Stimulated activated CD4-positive, alpha-beta T cell treated with anti-CD3 and anti-CD28 coated beads, TNF-alpha, amount 100 ng/mL, for 24 hours (primary cell): ENCODE results near the gene HINT3.
"Not testable (repeated sequence)": the region's sequence is repeated elsewhere in the genome, so short reads cannot be mapped to it uniquely, and the experiment has no call there.

Source experiments
- DNase-seq, 3 experiments: peaks; one replicate each; pipeline ENCODE4 v3.0.0-alpha.2; 2020; ENCODE audit warnings: low read depth in 3 of 3

Gene HINT3

GRCh38 chr6:125961117-125961516 lies 4.5 kb downstream of the HINT3 start:
- DNase-seq: no peak

GRCh38 chr6:125962900-125963497 lies 6.4 kb downstream of the HINT3 start:
- DNase-seq: no peak

DNA sequence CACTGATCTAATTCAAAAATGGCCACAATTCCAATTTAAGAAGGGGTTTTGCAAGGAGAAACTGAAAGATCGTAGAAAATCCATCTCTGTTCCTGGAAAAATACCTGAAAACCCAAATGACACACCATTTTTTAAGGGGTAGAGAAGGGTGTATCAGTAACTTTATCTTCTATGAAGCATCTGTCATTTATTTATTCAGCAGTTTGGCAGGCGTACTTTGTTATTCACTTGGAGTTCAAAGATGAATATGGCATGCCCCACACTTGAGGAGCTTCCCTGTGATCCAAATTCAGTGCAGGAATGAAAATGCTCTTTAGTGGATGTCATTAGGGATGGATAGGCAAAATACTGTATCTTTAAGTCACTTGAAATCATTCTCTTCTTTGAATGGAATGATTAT lies 7.2 kb downstream of the HINT3 start:
- DNase-seq: no peak

DNA sequence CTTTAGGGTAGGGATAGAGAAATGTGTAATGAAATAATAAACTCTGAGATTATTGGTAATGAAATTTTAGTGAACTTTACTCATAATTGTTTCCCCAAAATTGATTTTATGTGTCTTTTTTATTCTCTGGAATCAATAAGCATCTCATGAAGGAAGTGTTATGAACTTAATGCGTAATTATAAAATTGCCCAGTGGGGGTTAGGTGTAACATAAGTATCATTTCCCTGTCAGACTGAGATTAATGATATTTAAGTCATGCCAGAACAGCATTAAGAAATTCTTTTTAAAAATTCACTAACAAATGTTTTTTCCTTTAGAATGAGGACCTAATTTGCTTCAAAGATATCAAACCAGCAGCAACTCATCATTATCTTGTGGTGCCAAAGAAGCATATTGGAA lies 10.0 kb downstream of the HINT3 start:
- no peak for DNase-seq

GRCh38 chr6:125968493-125968892 lies 11.9 kb downstream of the HINT3 start:
- no peak for DNase-seq

DNA sequence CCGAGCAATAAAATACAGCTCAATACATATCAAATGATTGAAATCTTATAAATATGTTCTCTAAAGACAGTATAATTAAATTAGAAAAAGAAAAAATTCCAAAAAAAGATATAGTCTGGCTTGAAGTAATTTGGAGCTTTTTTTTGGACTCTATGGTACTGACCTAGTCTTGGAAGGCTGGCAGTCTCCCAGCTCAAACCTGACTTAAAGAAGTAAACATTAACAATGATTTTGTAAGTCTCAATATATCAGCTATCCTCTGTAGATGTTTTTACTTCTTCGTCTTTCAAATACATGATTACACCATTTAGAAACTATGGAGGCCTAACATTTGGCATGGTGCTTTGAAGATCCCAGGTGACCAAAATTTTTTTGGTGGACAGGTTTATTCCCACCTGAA lies 14.2 kb downstream of the HINT3 start:
- DNase-seq: no peak

DNA sequence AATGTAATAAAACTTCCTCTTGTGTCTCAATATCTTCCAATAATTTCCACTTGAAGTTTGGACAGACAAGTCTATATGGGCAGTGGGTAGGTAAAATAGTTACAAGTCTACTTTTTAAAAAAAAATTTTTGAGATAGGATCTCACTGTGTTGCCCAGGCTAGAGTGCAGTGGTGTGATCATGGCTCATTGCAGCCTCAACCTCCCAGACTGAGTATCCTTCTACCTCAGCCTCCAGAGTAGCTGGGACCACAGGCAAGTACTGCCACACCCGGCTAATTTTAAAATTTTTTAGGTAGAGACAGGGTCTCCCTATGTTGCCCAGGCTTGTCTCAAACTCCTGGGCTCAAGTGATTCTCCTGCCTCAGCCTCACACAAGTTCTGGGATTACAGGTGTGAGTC lies 15.9 kb downstream of the HINT3 start:
- DNase-seq: not testable (repeated sequence)

GRCh38 chr6:125974214-125974866 lies 17.8 kb downstream of the HINT3 start:
- no peak for DNase-seq

- no peak for DNase-seq
Measured at GRCh38 chr6:125979101-125979500, 22.5 kb downstream of the HINT3 start.

DNA sequence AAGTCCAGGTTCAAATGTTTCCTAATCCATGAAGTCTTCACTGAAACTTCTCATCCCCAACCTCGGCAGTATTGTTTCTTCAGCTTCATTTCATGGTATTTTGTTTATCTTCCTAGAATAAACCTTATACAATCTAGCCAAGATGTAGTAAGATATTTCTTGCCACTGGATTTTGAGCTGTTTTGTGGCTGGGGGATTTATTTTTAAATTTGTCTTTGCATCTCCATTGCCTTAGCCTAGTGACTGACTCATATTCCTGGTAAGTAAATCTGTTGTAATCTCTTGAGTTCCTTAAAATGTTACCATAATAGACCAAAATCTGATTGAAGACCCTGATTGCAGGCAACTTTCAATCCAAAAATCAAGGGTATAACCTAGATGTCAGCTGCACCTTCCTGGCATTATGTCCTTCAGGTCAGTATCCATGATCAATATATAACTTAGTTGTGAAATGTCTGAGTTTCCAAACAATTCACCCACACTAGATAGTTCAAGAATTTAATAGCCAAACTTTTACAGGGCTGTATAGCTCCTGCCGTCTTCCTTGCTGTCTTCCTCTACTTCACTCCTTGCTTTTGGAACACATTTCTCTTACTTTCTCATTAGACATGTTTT lies 25.1 kb downstream of the HINT3 start:
- DNase-seq: no peak

- no peak for DNase-seq
Measured at GRCh38 chr6:125983246-125983945, 26.8 kb downstream of the HINT3 start.

- DNase-seq: no peak
Measured at GRCh38 chr6:125984311-125984710, 27.7 kb downstream of the HINT3 start.

GRCh38 chr6:125985522-125985921 lies 29.0 kb downstream of the HINT3 start:
- no peak for DNase-seq

GRCh38 chr6:125985979-125986300 lies 29.4 kb downstream of the HINT3 start:
- DNase-seq: no peak

GRCh38 chr6:125986301-125987025 lies 29.9 kb downstream of the HINT3 start, which contains the start of gene TRMT11:
Gene TRMT11 (plus strand): TSS chr6:125986540. CDS start chr6:125986551, 11 bp downstream.
- DNase-seq: peak; percentile 73 to 82 (median 75)

DNA sequence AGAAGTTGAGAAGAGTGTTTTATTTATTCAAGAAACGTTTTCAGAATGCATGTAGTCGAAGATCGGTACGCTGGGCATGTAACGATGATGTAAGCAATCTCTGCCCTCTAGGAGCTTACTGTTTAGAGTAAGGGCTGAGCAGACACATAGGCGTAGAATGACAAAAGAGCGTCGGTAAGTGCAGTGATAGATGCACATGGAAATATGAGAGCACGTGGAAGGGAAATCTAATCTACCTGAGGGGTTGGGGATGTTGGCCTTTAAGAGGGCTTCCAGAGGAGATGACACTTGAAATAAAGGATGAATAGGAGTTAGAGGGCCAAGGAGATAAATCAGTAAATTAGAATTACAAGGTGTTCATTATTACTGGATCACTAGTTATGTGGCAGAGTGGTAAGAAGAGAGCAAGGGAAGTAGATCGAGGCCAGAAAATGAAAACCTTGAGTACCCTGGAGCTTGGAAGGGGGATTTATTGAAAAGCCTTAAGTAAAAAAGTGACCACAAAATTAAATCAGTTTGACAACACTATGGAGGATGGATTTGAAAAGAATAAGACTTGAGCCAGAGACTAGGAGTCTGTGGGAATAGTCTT lies 30.6 kb downstream of the HINT3 start:
- no peak for DNase-seq

- DNase-seq: no peak
Measured at GRCh38 chr6:125988280-125988679, 31.7 kb downstream of the HINT3 start.

DNA sequence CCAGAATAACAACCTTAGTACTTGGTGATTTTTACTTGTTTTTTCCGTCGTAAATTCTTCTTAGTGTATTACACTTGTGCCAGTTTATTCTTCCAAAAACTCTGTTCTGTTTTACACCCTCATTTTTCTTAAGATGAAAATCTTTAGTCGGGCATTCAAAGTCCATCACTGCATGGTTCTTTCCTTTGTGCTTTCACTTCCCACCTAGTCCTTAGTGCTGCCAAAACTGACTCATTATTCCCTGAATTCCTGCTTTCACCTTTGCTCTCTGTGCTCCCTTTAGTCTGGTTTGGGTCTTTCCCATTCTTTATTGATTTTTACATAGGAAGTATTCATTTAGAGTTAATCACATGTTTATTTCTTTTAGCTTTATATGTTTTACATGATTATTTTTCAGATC lies 33.1 kb downstream of the HINT3 start:
- DNase-seq: no peak

DNA sequence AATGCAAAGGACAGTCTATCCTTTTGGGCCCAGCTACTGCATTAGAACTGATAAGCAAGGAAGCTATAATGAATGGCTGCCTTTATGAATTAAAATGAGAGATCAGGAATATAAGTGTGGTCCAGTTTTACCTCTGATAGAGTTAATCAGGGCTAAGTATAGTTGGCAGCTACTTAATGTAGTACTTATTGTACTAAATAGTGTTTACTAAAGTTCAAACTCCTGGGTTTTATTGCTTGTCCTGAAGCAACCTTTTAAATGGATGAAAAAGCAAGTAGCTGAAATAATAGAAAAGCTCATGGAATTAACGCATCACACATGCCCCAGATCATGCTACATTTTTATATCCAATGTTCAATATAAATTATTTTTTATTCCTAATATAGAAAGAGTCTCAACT lies 35.1 kb downstream of the HINT3 start:
- no peak for DNase-seq

DNA sequence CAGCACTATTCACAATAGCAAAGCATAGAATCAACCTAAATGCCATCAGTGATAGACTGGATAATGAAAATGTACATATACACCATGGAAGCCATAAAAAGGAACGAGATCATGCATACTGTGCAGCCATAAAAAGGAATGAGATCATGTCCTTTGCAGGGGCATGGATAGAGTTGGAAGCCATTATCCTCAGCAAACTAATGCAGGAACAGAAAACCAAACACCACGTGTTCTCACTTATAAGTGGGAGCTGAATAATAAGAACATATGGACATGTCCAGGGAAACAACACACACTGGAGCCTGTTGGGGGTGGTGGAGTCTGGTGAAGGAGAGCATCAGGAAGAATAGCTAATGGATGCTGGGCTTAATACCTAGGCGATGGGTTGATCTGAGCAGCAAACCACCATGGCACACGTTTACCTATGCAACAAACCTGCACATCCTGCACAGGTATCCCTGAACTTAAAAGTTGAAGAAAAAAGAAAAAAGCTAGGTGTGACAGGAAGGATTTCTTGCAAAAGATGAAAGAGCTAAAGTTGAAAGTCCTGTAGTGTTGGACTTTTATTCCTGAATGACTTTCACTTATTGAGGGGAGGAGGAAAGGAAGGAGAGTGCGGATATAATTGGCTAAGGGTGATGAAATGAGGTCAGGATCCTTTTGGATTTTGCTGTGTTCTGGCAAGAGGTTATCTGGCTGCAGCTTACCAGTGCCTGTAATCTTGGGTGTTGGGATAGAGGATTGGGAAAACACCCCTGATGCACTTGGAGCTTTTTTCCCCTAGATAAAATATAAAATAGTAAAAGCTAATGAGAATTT lies 38.3 kb downstream of the HINT3 start:
- DNase-seq: no peak
